DND-41 (cell line): ENCODE measurements around the gene LRRC32.

ENCODE experiments used
- ATAC-seq: fragments of 200-7000 bp; cut with Tn5 transposase; 3 replicates; pipeline ENCODE4 v1.9.1; 2021; ENCODE audit warnings: low read depth; ENCODE audit not compliant: insufficient read depth
- DNase-seq: peaks from one replicate; pipeline ENCODE4 v3.0.0-alpha.2; 2020
- H2AFZ ChIP-seq: 2 replicates; pipeline ENCODE4 v1.6.0; 2012; ENCODE audit warnings: low read depth, low read length
- H3K27ac ChIP-seq: 2 replicates; pipeline ENCODE4 v1.5.1; 2012; ENCODE audit warnings: low read length, inconsistent platforms
- H3K27me3 ChIP-seq: fragments of 200-600 bp; sonication (generic); 2 replicates; pipeline ENCODE4 v1.6.0; 2012; ENCODE audit warnings: low read length, mild to moderate bottlenecking, inconsistent platforms; ENCODE audit not compliant: insufficient read depth, poor library complexity
- H3K36me3 ChIP-seq: 2 replicates; pipeline ENCODE4 v1.5.1; 2012; ENCODE audit warnings: low read length, inconsistent platforms; ENCODE audit not compliant: insufficient read depth
- H3K4me1 ChIP-seq: 2 replicates; pipeline ENCODE4 v1.5.1; 2012; ENCODE audit warnings: mild to moderate bottlenecking, low read length; ENCODE audit not compliant: insufficient read depth
- H3K4me2 ChIP-seq: 2 replicates; pipeline ENCODE4 v1.6.0; 2012; ENCODE audit warnings: mild to moderate bottlenecking, moderate library complexity, low read length, inconsistent platforms; ENCODE audit not compliant: insufficient read depth
- H3K4me3 ChIP-seq, 2 experiments: fragments of 200-600 bp in 1 of 2; shearing (Covaris generic) in 1 of 2; 2 replicates each; pipeline ENCODE4 v1.5.1; 2012 to 2016; ENCODE audit warnings: inconsistent platforms in 2 of 2, low read length in 2 of 2, mild to moderate bottlenecking in 2 of 2, low read depth in 1 of 2, moderate library complexity in 1 of 2
- H3K79me2 ChIP-seq: 2 replicates; pipeline ENCODE4 v1.6.0; 2012; ENCODE audit warnings: low read length, inconsistent platforms; ENCODE audit not compliant: insufficient read depth
- H3K9ac ChIP-seq: 2 replicates; pipeline ENCODE4 v1.6.0; 2012; ENCODE audit warnings: low read depth, mild to moderate bottlenecking, inconsistent platforms, low read length, moderate library complexity
- H3K9me3 ChIP-seq: 2 replicates; pipeline ENCODE4 v1.5.1; 2012; ENCODE audit warnings: low read length, moderate library complexity, mild to moderate bottlenecking, inconsistent platforms; ENCODE audit not compliant: insufficient read depth, severe bottlenecking
- H4K20me1 ChIP-seq: 2 replicates; pipeline ENCODE4 v1.6.0; 2012; ENCODE audit warnings: low read length; ENCODE audit not compliant: insufficient read depth
- CTCF ChIP-seq: IDR thresholded peaks from 2 replicates; pipeline ENCODE4 v1.5.1; 2012; ENCODE audit warnings: borderline replicate concordance, low read length, moderate library complexity, mild to moderate bottlenecking; ENCODE audit not compliant: poor library complexity, severe bottlenecking; ENCODE audit errors: extremely low read depth
- EZH2 ChIP-seq: IDR thresholded peaks from 3 replicates; pipeline ENCODE4 v1.6.1; 2012; ENCODE audit warnings: borderline replicate concordance, low read depth, mild to moderate bottlenecking, moderate library complexity, low read length, inconsistent platforms; ENCODE audit not compliant: severe bottlenecking

Gene LRRC32

GRCh38 chr11:76685831-76686230 lies 15.3 kb upstream of the LRRC32 start:
- Histone ChIP-seq H3K4me3 (no peak overlapping the region), H3K4me1 (no peaks in the 10 kb centered on the region), H3K9ac (no peak overlapping the region), H3K27ac (no peak overlapping the region), H2AFZ (no peak overlapping the region), H3K27me3 (peaks cover 3% of the 10 kb centered on the region), H3K4me2 (no peak overlapping the region), H4K20me1 (peaks cover 3% of the 10 kb centered on the region), H3K36me3 (no peaks in the 10 kb centered on the region), H3K79me2 (no peaks in the 10 kb centered on the region), H3K9me3 (no peaks in the 10 kb centered on the region)
- no peak for ATAC-seq
- no peak for DNase-seq
- TF ChIP-seq CTCF (no peak), EZH2 (no peak)

GRCh38 chr11:76685237-76685636 lies 14.7 kb upstream of the LRRC32 start:
- Histone ChIP-seq H4K20me1 (peaks cover 3% of the 10 kb centered on the region), H3K79me2 (no peaks in the 10 kb centered on the region), H2AFZ (no peak overlapping the region), H3K27me3 (peaks cover 3% of the 10 kb centered on the region), H3K4me3 (no peak overlapping the region), H3K4me1 (no peaks in the 10 kb centered on the region), H3K9me3 (no peaks in the 10 kb centered on the region), H3K27ac (no peak overlapping the region), H3K9ac (no peak overlapping the region), H3K4me2 (no peak overlapping the region), H3K36me3 (no peaks in the 10 kb centered on the region)
- DNase-seq (no peak), ATAC-seq (no peak)
- TF ChIP-seq CTCF = no peak
- TF ChIP-seq EZH2 = no peak

- Histone ChIP-seq H3K4me2 (no peak overlapping the region), H3K79me2 (no peaks in the 10 kb centered on the region), H3K36me3 (no peaks in the 10 kb centered on the region), H3K27ac (no peak overlapping the region), H3K9ac (no peak overlapping the region), H4K20me1 (peaks cover 3% of the 10 kb centered on the region), H3K4me1 (no peaks in the 10 kb centered on the region), H2AFZ (no peak overlapping the region), H3K9me3 (no peaks in the 10 kb centered on the region), H3K27me3 (peaks cover 3% of the 10 kb centered on the region), H3K4me3 (no peak overlapping the region)
- no peak for TF ChIP-seq CTCF
- TF ChIP-seq EZH2 = no peak
- no peak for ATAC-seq
- no peak for DNase-seq
Observed at GRCh38 chr11:76684516-76684915, 14.0 kb upstream of the LRRC32 start.
